Measurements from ENCODE around the gene RPS10.
A peak's percentile ranks its signal among the peaks of the same experiment; 100 is the strongest.
"Not testable (repeated sequence)": the region's sequence is repeated elsewhere in the genome, so short reads cannot be mapped to it uniquely, and the experiment has no call there.

RPS10 gene

GRCh38 chr6:34392497-34393190 is 33.2 kb downstream of the RPS10 start, which contains the start of gene NUDT3:
NUDT3 (minus strand) TSS chr6:34392669; CDS start chr6:34392362, 307 bp downstream.
- DNase-seq (ENCODE audit: low spot score): peak; percentile 94

- peak; percentile 50 for DNase-seq (ENCODE audit: low spot score)
Measured at GRCh38 chr6:34391786-34392496, 33.9 kb downstream of the RPS10 start.

GRCh38 chr6:34391473-34391785 is 34.4 kb downstream of the RPS10 start:
- DNase-seq (ENCODE audit: low spot score): no peak

DNA sequence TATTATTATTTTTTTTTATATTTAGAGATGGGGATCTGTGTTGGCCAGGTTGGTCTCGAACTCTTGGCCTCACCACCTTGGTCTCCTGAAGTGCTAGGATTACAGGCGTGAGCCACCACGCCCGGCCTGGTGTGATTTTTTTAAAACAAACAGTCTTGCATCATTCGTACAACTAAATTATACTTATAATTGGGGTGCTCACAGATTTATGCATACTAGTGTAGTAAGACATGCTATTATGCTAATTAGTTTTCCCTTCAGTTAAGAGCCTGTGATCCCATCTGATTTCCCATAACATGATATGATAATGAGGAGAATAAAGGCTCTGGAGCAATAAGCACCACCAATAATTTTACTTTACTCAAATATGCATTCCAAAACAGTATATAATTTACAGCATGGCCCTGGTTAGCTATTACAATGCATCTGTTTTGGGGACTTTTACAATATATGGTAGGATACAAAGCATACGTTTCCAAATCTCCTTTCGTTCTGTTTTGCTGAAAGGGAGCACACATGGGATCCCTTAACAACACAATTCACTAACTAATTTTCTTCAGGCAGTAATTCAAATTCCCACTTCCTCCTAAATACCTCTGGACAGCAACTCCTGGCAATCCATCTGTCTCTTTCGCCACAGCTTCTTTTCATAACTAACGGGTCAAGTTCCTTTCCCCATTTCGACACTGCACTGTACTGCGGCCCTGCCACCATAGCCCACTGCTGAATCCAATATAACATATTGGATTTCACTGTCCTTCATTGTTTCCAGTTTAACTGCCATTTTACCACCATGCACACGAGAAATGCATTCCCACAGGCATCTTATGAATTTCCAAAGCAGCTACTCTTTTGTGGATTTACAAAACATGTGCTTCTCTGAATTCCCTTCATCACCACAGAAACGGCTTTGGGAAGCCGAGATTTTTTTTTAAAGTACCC is 35.1 kb downstream of the RPS10 start:
- DNase-seq (ENCODE audit: low spot score): peak; percentile 49

GRCh38 chr6:34389034-34389433 is 36.8 kb downstream of the RPS10 start:
- DNase-seq (ENCODE audit: low spot score): no peak

DNA sequence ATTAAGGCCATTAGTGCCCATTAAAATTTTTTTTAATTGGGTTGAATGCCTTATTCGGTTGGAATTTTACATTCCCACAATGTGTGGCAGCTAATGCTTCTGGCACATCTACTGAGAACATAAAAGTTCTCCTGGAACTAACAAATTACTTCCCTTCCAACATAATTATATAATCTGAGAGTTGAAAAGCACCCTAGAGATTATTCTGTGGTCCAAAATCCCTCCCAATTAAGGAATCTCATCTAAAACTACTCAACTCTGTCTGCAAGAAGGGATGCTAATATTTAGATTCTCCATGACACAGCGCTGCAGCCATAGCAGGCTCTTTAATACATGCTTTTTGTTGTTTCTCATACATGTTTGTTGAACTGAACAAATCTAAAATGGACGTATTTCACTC is 37.4 kb downstream of the RPS10 start:
- DNase-seq (ENCODE audit: low spot score): no peak

DNA sequence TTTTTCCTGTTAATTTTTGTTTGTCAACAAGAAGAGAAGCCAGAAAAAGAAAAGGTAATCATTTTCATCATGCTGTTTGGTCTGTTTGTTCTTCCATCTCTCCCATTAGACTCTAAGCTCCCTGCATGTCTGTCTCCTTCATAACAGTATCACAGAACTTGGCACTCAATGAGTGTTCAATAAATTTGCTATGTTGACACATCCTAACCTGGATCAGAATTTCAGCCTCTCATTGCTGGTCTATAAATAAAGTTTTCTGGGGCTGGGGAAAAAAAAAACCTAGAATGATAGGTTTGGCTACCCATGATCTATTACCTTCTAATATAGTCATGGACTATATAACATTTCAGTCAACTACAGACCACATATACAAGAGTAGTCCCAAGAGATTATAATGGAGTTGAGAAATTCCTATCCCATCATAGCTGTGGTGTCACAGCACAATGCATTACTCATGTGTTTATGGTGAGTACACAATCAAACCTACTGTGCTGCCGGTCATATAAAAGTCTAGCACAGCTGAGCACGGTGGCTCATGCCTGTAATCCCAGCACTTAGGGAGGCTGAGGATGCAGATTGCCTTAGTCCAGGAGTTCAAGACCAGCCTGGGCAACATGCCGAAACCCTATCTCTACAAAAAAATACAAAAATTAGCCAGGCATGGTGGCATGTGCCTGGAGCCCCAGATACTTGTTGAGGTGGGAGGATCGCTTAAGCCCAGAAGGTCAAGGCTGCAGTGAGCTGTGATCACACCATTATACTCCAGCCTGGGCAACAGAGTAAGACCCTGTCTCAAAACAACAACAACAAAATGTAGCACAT is 39.3 kb downstream of the RPS10 start:
- DNase-seq (ENCODE audit: low spot score): peak; percentile 61

GRCh38 chr6:34385793-34386195 is 40.1 kb downstream of the RPS10 start:
- DNase-seq (ENCODE audit: low spot score): no peak

DNA sequence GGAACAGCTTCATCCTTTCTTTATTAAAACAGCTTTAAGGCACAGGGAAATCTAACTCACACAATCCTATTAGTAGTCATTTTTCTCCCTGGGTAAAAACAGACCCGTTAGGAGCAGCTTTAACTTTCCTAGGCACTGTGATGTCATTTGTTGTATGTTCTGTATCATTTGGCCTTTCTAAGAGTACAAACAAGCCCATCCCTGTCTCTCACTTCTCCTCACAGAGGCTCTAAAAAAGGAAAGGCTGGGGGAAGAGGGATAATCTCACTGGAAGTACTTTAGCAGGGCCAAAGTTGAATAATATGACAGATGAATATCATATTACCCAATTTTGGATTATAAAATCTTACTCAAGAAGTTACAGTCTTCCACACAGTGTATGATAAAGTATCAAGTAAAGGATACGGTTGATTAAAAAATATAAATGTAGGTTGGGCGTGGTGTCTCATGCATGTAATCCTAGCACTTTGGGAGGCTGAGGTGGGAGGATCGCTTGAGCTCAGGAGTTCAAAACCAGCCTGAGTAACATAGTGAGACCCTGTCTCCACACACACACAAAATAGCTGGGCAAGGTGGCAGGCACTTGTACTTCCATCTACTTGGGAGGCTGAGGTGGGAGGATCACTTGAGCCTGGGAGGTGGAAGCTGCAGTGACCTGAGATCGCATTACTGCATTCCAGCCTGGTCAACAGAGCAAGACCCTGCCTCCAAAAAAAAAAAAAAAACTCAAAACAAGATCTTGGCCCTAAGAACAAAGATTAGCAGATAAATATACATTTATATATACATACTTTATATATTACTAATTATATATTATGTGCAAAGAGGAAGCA is 41.3 kb downstream of the RPS10 start:
- no peak for DNase-seq (ENCODE audit: low spot score)

DNA sequence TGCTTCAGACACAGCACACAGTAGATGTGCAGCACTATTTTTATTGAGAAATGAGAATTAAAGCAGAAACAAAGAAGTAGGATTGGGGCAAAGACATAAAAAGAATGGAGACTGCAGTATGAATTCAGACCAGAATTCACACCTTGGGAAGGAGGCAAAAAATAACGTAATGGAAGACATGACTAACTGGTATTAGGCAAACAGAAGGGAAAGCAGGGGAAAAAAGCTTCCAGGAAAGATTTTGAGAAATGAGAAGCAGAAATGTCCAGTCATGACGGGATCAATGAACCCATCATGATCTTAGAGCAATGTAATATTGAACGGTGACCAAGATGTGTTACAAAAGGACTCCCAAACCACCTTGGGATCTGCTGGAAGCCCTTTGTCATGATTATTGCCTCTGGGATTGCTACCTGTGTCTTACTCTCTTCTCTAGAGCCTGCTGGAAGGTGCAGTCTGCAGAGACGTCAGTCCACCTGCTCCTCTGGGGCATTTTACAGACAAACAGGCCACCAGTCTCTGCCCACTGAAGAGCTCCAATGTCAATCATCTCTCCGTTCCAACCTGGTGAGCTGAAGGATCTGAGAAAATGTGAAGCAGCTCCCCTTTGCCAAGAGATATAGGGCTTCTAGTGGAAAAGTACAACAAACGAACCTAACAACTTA is 42.1 kb downstream of the RPS10 start:
- no peak for DNase-seq (ENCODE audit: low spot score)

GRCh38 chr6:34383161-34383631 is 42.7 kb downstream of the RPS10 start:
- DNase-seq (ENCODE audit: low spot score): peak; percentile 35

DNA sequence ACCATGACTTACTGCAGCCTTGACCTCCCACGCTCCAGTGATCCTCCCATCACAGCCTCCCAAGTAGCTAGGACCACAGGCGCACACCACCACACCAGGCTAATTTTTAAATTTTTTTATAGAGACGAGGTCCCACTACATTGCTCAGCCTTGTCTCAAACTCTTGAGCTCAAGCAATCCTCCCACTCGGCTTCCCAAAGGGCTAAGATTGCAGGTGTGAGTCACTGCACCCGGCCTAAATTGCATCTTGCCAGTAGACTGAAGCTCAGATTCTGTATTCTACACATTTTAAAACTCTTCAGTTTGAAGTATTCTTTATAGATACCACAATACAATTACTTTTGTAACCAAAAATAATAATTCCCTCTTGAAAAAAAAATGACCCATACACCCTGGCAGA is 44.8 kb downstream of the RPS10 start:
- no peak for DNase-seq (ENCODE audit: low spot score)

- no peak for DNase-seq (ENCODE audit: low spot score)
Measured at GRCh38 chr6:34378470-34378869, 47.4 kb downstream of the RPS10 start.

GRCh38 chr6:34377984-34378383 is 47.9 kb downstream of the RPS10 start:
- no peak for DNase-seq (ENCODE audit: low spot score)

GRCh38 chr6:34377571-34377970 is 48.3 kb downstream of the RPS10 start:
- not testable (repeated sequence) for DNase-seq (ENCODE audit: low spot score)

GRCh38 chr6:34375833-34376232 is 50.0 kb downstream of the RPS10 start:
- DNase-seq (ENCODE audit: low spot score): no peak

DNA sequence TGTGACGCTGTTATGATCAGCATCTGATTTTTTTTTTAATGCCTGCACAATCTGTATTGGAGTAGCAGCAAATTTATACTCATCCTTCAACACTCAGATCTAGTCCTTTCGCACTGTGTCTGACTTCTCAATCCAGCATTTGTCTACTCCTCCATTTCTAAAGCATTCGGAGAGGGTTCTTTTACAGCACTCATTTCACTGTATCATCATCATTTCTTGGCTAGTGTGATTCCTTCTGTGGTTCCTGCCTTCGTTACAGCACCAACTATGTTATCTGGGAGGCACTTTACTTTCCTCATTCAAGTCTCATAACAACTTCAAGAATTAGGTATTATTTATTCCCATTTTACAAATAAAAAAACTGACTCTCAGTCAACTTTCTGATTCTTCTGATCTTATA is 51.4 kb downstream of the RPS10 start:
- DNase-seq (ENCODE audit: low spot score): no peak

- DNase-seq (ENCODE audit: low spot score): no peak
Measured at GRCh38 chr6:34374069-34374468, 51.8 kb downstream of the RPS10 start.

GRCh38 chr6:34373511-34373910 is 52.4 kb downstream of the RPS10 start:
- DNase-seq (ENCODE audit: low spot score): no peak

DNA sequence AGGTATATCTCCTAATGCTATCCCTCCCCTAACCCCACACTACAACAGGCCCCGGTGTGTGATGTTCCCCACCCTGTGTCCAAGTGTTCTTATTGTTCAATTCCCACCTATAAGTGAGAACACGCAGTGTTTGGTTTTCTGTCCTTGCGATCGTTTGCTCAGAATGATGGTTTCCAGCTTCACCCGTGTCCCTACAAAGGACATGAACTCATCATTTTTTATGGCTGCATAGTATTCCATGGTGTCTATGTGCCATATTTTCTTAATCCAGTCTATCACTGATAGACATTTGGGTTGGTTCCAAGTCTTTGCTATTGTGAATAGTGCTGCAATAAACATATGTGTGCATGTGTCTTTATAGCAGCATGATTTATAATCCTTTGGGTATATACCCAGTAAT is 54.0 kb downstream of the RPS10 start:
- DNase-seq (ENCODE audit: low spot score): not testable (repeated sequence)
